ENCODE results near the gene HAS3. TPM values are rescaled to one million over a fixed set of nuclear protein-coding genes. Genes with fewer than 3 reads are reported as not detected.
"Not testable (repeated sequence)": the region's sequence is repeated elsewhere in the genome, so short reads cannot be mapped to it uniquely, and the experiment has no call there.

The HAS3 gene
- total RNA-seq, 1 experiment from 2014 or later = 6.9 TPM

DNA sequence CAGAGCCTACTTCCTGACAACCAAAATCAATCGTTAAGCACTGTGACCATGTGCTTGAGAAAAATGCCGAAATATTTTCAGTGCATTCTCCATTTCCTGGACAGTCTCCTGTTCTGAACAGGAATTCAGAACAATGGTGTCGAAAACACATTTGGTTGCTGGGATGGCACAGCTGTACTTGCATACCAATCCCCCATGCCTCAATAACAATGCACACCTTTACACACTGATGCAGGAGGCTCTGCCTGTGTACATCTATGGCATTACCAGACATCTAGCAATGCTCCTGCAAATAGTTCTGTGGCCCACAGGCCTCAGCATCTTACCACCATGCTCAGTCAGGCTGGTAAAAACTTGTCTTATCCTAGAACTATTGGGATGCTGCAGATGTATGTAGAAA lies 20.8 kb downstream of the HAS3 start:
- TF ChIP-seq TCF7L2 (IDR thresholded peaks at IDR 0.05; ENCODE audit: low read depth, low read length) (no peak), POLR2AphosphoS5 (IDR thresholded peaks at IDR 0.05; ENCODE audit: low read depth, low read length) (no peak), REST (IDR thresholded peaks at IDR 0.05; ENCODE audit: insufficient read depth in 1 of 2, low read depth in 2 of 2, low read length in 1 of 2) (no peak), SIN3A (IDR thresholded peaks at IDR 0.05; ENCODE audit: borderline replicate concordance, insufficient read depth, low read depth, low read length) (no peak)
- TF ChIP-seq, protein P1, sequence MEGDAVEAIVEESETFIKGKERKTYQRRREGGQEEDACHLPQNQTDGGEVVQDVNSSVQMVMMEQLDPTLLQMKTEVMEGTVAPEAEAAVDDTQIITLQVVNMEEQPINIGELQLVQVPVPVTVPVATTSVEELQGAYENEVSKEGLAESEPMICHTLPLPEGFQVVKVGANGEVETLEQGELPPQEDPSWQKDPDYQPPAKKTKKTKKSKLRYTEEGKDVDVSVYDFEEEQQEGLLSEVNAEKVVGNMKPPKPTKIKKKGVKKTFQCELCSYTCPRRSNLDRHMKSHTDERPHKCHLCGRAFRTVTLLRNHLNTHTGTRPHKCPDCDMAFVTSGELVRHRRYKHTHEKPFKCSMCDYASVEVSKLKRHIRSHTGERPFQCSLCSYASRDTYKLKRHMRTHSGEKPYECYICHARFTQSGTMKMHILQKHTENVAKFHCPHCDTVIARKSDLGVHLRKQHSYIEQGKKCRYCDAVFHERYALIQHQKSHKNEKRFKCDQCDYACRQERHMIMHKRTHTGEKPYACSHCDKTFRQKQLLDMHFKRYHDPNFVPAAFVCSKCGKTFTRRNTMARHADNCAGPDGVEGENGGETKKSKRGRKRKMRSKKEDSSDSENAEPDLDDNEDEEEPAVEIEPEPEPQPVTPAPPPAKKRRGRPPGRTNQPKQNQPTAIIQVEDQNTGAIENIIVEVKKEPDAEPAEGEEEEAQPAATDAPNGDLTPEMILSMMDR (IDR thresholded peaks at IDR 0.05) = no peak
- H3K27me3 ChIP-seq (ENCODE audit: control insufficient read depth, insufficient read depth, low read length) = no peaks in the 10 kb centered on the region
- H3K4me1 ChIP-seq (ENCODE audit: control insufficient read depth, insufficient read depth, low read length) = peaks cover 9% of the 10 kb centered on the region; the same call in 1 of the 2 replicates
- H3K36me3 ChIP-seq (ENCODE audit: control insufficient read depth, insufficient read depth, low read length) = peaks cover 3% of the 10 kb centered on the region
- DNase-seq (ENCODE audit: low read depth, low spot score) (no peak), ATAC-seq (no peak)
- intact Hi-C loops (cut with micrococcal nuclease; ENCODE audit: unreplicated experiment) = no loop called here
- in situ Hi-C loops (cut with HindIII; ENCODE audit: low pct_unique_long_range_greater_than_20kb, low sequenced_read_pairs) = no loop called here
- H3K9me3 ChIP-seq (ENCODE audit: control insufficient read depth, insufficient read depth, low read depth, low read length) = no peaks in the 10 kb centered on the region
- no peak overlapping the region for H3K27ac ChIP-seq (ENCODE audit: low read length)
- H3K4me3 ChIP-seq (ENCODE audit: low read depth in 2 of 2, low read length in 2 of 2) = no peak overlapping the region
- CTCF ChIA-PET = no interaction called here
- POLR2A ChIA-PET = no interaction called here
- no TSS peak for BruUV-seq (replicated peaks)

- CTCF ChIA-PET = not testable (repeated sequence)
These were observed 21.3 kb downstream of the HAS3 start for GRCh38 chr16:69126801-69127200.

DNA sequence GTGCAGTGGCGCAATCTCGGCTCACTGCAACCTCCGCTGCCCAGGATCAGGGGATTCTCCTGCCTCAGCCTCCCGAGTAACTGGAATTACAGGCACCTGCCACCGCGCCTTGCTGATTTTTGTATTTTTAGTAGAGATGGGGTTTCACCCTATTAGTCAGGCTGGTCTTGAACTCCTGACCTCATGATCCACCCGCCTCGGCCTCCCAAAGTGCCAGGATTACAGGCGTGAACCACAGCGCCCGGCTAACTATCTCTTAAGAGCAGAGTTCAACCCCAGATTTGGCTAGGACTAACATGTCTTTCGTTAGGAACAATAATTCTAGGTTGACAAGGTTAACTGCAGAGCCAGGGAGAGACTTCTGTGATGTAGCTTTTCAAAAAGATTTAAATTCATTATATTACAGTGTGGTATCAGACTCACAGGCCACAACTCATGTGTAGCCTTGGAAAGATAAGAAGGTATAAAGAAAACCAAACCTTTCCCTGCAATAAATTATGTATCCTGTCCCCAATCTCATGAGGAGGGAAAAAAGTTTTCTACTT lies 22.6 kb downstream of the HAS3 start:
- in situ Hi-C loops (cut with HindIII; ENCODE audit: low pct_unique_long_range_greater_than_20kb, low sequenced_read_pairs) = no loop called here
- BruUV-seq (replicated peaks) = no TSS peak
- ChIA-PET POLR2A (interaction anchor here (0.6 kb wide), 2 partner anchors 288 to 465 kb away, joined by 8 to 14 read pairs; no protein-coding TSS in a partner anchor), CTCF (no interaction called here)
- intact Hi-C loops (cut with micrococcal nuclease; ENCODE audit: unreplicated experiment) = no loop called here
- Histone ChIP-seq H3K27me3 (ENCODE audit: control insufficient read depth, insufficient read depth, low read length) (no peaks in the 10 kb centered on the region), H3K27ac (ENCODE audit: low read length) (no peak overlapping the region), H3K9me3 (ENCODE audit: control insufficient read depth, insufficient read depth, low read depth, low read length) (no peaks in the 10 kb centered on the region), H3K4me3 (ENCODE audit: low read depth in 2 of 2, low read length in 2 of 2) (no peak overlapping the region), H3K36me3 (ENCODE audit: control insufficient read depth, insufficient read depth, low read length) (peaks cover 5% of the 10 kb centered on the region), H3K4me1 (ENCODE audit: control insufficient read depth, insufficient read depth, low read length) (peaks cover 9% of the 10 kb centered on the region; the same call in 1 of the 2 replicates)
- no peak for TF ChIP-seq TCF7L2 (IDR thresholded peaks at IDR 0.05; ENCODE audit: low read depth, low read length)
- no peak for TF ChIP-seq REST (IDR thresholded peaks at IDR 0.05; ENCODE audit: insufficient read depth in 1 of 2, low read depth in 2 of 2, low read length in 1 of 2)
- TF ChIP-seq, protein P1 (IDR thresholded peaks at IDR 0.05) = no peak
- no peak for TF ChIP-seq POLR2AphosphoS5 (IDR thresholded peaks at IDR 0.05; ENCODE audit: low read depth, low read length)
- no peak for TF ChIP-seq SIN3A (IDR thresholded peaks at IDR 0.05; ENCODE audit: borderline replicate concordance, insufficient read depth, low read depth, low read length)
- ATAC-seq = no peak
- DNase-seq (ENCODE audit: low read depth, low spot score) = no peak

More at GRCh38 chr16:69126801-69127200, 21.3 kb downstream of the HAS3 start:
- in situ Hi-C loops (cut with HindIII; ENCODE audit: low pct_unique_long_range_greater_than_20kb, low sequenced_read_pairs); H3K4me3 ChIP-seq (ENCODE audit: low read depth in 2 of 2, low read length in 2 of 2); H3K27me3 ChIP-seq (ENCODE audit: control insufficient read depth, insufficient read depth, low read length); H3K27ac ChIP-seq (ENCODE audit: low read length); BruUV-seq (replicated peaks); H3K36me3 ChIP-seq (ENCODE audit: control insufficient read depth, insufficient read depth, low read length); DNase-seq (ENCODE audit: low read depth, low spot score); H3K4me1 ChIP-seq (ENCODE audit: control insufficient read depth, insufficient read depth, low read length); H3K9me3 ChIP-seq (ENCODE audit: control insufficient read depth, insufficient read depth, low read depth, low read length); POLR2A ChIA-PET; intact Hi-C loops (cut with micrococcal nuclease; ENCODE audit: unreplicated experiment); ATAC-seq: not testable (repeated sequence)
